NCI-H1105 treated with DMSO at 0.1 percent for 48 hours (cell line): Measurements from ENCODE around the gene PRPF19.
"Not testable (repeated sequence)": the region's sequence is repeated elsewhere in the genome, so short reads cannot be mapped to it uniquely, and the experiment has no call there.

Experiments
- DNase-seq: peaks from one replicate; lab custom pipeline; 2025; lab: John Stamatoyannopoulos, UW

The PRPF19 gene

GRCh38 chr11:60923326-60923725 lies 16.9 kb upstream of the PRPF19 start:
- peak; percentile 16 for DNase-seq

DNA sequence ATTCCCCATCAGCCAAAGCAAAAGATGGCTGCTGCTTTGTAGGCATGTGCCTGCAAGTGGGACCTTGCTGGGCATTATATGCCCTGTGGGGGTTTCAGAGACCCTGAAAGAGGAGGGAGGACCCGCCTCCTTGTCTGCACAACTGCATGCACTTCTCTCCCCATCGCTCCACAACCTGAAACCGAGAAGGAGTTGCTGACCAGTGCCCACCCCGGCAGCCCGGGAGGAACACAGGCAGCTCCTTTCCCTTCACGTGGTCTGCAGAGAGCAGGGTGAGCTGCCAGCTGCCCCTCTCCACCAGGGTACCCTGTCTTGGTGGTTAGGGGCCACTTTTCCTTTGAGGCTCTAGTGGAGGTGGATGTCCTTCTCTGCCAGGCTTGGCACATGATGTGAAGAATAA lies 16.5 kb upstream of the PRPF19 start:
- DNase-seq, result no peak

GRCh38 chr11:60921777-60922335 lies 15.5 kb upstream of the PRPF19 start:
- no peak for DNase-seq

DNA sequence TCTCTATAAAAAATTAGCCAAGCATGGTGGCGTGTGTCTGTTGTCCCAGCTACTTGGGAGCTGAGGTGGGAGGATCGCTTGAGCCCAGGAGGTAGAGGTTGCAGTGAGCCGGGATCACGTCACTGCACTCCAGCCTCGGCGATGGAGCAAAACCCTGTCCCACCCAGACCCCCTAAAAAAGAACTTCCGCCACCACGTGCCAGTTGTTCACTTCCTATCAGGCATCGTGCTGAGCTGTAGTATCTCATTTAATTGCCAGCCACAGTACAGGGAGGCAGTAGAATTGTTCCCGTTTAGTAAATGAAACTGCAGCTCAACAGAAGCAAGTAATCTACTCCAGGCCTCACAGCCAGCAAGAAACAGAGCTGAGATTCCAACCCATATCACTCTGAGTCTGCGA lies 14.9 kb upstream of the PRPF19 start:
- no peak for DNase-seq

- no peak for DNase-seq
Measured at GRCh38 chr11:60919956-60920355, 13.6 kb upstream of the PRPF19 start.

DNA sequence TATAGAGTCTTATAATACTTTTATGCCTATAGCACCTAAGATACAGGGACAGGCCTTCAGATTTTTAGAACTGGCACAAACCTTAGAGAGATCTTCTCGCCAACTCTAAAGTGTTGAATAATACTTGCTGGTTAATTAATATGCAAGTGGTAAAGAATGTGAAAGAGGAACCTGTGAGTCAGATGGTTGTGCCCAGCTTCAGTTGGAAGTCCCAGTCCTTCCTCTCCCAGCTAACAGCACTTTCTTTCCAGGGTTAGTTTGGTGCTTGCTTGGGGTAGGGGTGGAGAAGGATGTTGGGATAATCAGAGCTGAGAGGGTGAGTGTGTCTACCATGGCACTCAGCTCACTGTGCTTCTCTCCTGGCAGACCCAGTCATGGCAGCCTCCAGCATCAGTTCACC lies 12.9 kb upstream of the PRPF19 start:
- no peak for DNase-seq

DNA sequence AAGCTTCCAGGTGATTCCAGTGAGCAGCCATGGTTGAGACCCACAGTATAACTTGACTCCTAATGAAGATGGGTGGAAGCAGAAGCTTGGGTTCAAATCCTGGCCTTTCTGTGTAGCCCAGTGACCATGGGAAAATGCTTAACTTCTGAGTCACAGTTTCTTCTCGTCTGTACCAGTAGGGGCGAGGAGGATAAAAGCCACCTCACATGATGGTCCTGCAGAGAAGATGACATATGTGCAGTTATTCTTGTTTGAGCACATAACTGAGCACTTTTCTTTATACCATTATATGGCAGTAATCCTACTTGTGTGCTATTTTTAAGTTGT lies 12.5 kb upstream of the PRPF19 start:
- DNase-seq, result no peak

- no peak for DNase-seq
Measured at GRCh38 chr11:60918251-60918938, 12.0 kb upstream of the PRPF19 start.

GRCh38 chr11:60917267-60917666 lies 10.9 kb upstream of the PRPF19 start:
- DNase-seq, result no peak

- DNase-seq, result no peak
Measured at GRCh38 chr11:60916669-60917206, 10.4 kb upstream of the PRPF19 start.

GRCh38 chr11:60915248-60915914 lies 9.0 kb upstream of the PRPF19 start:
- no peak for DNase-seq

DNA sequence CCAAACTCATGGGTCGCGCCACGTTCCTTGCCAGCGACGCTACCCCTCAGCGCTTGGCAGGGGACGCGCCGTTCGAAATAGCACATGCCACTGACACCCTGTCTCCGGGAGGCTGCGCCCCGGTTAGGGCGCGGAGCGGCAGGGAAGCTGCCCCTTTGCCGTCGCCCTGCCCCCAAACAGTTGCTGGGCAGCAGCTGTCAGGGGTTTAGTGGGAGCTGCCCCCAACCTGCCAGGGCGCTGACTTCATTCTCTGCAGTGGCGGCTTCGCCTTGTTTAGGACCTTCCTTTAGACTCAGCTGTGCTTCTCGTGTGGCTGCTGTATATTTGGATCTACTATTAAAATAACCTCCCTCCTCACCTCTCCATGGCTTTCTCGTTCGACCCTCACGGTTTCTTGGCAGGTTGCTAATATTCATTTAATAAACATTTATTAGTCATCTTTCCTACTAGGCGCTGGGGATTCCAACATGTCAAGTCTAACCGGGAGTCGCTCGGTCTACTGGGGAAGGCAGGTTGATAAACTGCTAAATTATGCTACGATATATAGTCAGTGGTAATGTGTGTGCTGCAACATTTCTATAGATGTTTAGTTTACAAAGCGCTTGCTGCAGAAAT lies 8.4 kb upstream of the PRPF19 start:
- DNase-seq, result peak; percentile 50

GRCh38 chr11:60913793-60914632 lies 7.6 kb upstream of the PRPF19 start, which contains the start of gene TMEM109:
TMEM109 (plus strand) TSS chr11:60914158; CDS start chr11:60919694, 5,536 bp downstream.
- DNase-seq, result peak; percentile 95

GRCh38 chr11:60912851-60913528 lies 6.6 kb upstream of the PRPF19 start:
- no peak for DNase-seq

GRCh38 chr11:60912223-60912850 lies 6.0 kb upstream of the PRPF19 start:
- DNase-seq, result no peak

DNA sequence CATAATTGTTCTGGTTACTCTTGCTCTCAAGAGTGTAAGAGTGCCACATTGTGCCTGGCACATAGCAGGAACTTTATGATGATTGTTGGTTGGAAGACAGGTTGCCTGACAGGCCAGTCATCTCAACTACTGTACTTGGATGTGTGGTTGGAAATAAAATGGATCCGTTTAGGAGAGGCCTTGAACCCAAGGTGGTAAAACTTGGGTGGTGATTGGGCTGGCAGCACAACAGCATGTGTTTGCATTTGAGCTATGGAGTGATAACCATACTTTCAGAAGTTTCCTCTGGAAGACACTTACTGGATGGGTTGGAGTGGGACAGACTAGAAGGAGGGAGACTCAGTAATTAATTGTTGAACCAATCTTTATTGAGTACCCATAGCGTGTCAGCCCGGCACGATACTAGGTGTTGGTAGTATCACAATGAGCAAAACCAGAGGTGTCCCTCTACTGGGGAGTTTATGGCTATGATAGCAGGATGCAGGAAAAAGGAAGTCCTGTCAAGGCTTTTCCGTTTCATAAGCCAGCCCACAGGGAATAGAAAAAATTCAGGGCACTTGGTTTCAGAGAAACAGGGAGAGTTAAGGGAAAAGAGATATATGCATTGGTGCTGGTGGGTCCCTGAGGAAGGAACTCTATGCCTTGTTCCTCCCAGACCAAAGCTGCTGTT lies 4.5 kb upstream of the PRPF19 start:
- DNase-seq, result no peak

GRCh38 chr11:60910281-60910687 lies 3.9 kb upstream of the PRPF19 start:
- no peak for DNase-seq

- not testable (repeated sequence) for DNase-seq
Measured at GRCh38 chr11:60909680-60910280, 3.4 kb upstream of the PRPF19 start.

DNA sequence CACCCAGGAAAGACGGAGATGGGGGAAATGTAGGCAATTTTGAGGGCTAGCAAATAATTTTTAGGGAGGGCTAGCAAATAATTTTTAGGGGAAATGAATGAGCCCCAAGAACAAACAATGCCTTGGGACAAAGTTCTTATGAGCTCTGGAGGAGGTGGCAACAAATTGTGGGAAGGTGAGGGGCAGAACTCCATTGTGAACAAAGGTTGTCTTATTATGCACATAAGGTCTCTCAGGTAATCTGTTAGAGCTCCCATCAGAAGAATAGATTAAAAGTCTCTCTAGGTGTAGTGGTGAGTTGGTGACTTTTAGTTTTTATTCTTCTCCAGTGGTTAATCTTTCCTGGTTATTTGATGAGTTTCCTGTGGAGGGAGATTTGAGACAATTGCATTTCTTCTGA lies 2.4 kb upstream of the PRPF19 start:
- DNase-seq, result no peak
